HG02938 (cell line): ENCODE data around the gene RASGRF1.

Source experiments
- ATAC-seq: cut with Tn5 transposase; IDR thresholded peaks from one replicate; pipeline ENCODE4 v1.9.1; 2021; ENCODE audit warnings: mild to moderate bottlenecking, moderate library complexity; ENCODE audit not compliant: unreplicated experiment

RASGRF1 gene

GRCh38 chr15:79067072-79067833 is 23.3 kb downstream of the RASGRF1 start:
- no peak for ATAC-seq

- ATAC-seq: no peak
These were observed 24.0 kb downstream of the RASGRF1 start for GRCh38 chr15:79066391-79067071.

- no peak for ATAC-seq
These were observed 24.7 kb downstream of the RASGRF1 start for GRCh38 chr15:79065706-79066376.

GRCh38 chr15:79065361-79065705 is 25.2 kb downstream of the RASGRF1 start:
- ATAC-seq: no peak

- ATAC-seq: no peak
These were observed 26.1 kb downstream of the RASGRF1 start for GRCh38 chr15:79064496-79064895.

- ATAC-seq: no peak
These were observed 30.4 kb downstream of the RASGRF1 start for GRCh38 chr15:79060175-79060574.

- no peak for ATAC-seq
These were observed 31.5 kb downstream of the RASGRF1 start for GRCh38 chr15:79059081-79059572.

GRCh38 chr15:79058260-79058850 is 32.2 kb downstream of the RASGRF1 start:
- no peak for ATAC-seq

GRCh38 chr15:79057050-79057449 is 33.5 kb downstream of the RASGRF1 start:
- no peak for ATAC-seq

- no peak for ATAC-seq
These were observed 36.2 kb downstream of the RASGRF1 start for GRCh38 chr15:79054350-79054749.

- ATAC-seq: no peak
These were observed 36.7 kb downstream of the RASGRF1 start for GRCh38 chr15:79053894-79054293.

GRCh38 chr15:79051941-79052731 is 38.4 kb downstream of the RASGRF1 start:
- no peak for ATAC-seq

GRCh38 chr15:79051029-79051428 is 39.6 kb downstream of the RASGRF1 start:
- ATAC-seq: no peak

- no peak for ATAC-seq
These were observed 40.2 kb downstream of the RASGRF1 start for GRCh38 chr15:79050341-79050740.

GRCh38 chr15:79049416-79049815 is 41.2 kb downstream of the RASGRF1 start:
- no peak for ATAC-seq

- ATAC-seq: no peak
These were observed 42.7 kb downstream of the RASGRF1 start for GRCh38 chr15:79047676-79048439.

GRCh38 chr15:79046691-79047404 is 43.7 kb downstream of the RASGRF1 start:
- no peak for ATAC-seq

- no peak for ATAC-seq
These were observed 45.5 kb downstream of the RASGRF1 start for GRCh38 chr15:79045041-79045440.

- ATAC-seq: no peak
These were observed 48.2 kb downstream of the RASGRF1 start for GRCh38 chr15:79042213-79042928.
